Endodermal cell (in vitro differentiated cells): Measurements from ENCODE around the gene COL4A1. TPM values are rescaled to one million over a fixed set of nuclear protein-coding genes. Genes with fewer than 3 reads are reported as not detected.

Experiments
- DNase-seq: peaks from one replicate; pipeline ENCODE4 v3.0.0-alpha.2; 2017
- H3K27ac ChIP-seq: 2 replicates; pipeline ENCODE4 v1.5.1; 2013; ENCODE audit warnings: mild to moderate bottlenecking, low read depth, low read length, moderate library complexity
- H3K27me3 ChIP-seq: 2 replicates; pipeline ENCODE4 v1.6.1; 2013; ENCODE audit warnings: mild to moderate bottlenecking, low read length, moderate library complexity; ENCODE audit not compliant: insufficient read depth, control insufficient read depth, poor library complexity, severe bottlenecking
- H3K36me3 ChIP-seq: 2 replicates; pipeline ENCODE4 v1.7.0; 2013; ENCODE audit warnings: mild to moderate bottlenecking, low read length, moderate library complexity; ENCODE audit not compliant: control insufficient read depth, insufficient read depth
- H3K4me1 ChIP-seq: one replicate; pipeline ENCODE4 v1.7.0; 2013; ENCODE audit warnings: low read length; ENCODE audit not compliant: control insufficient read depth, insufficient read depth
- H3K4me3 ChIP-seq: 2 replicates; pipeline ENCODE4 v1.5.1; 2013; ENCODE audit warnings: mild to moderate bottlenecking, low read length, moderate library complexity
- H3K9ac ChIP-seq: 2 replicates; pipeline ENCODE4 v1.6.1; 2013; ENCODE audit warnings: mild to moderate bottlenecking, low read length, moderate library complexity; ENCODE audit not compliant: poor library complexity, severe bottlenecking; ENCODE audit errors: extremely low read depth
- H3K9me3 ChIP-seq: 2 replicates; pipeline ENCODE4 v1.6.1; 2013; ENCODE audit warnings: mild to moderate bottlenecking, low read length, moderate library complexity; ENCODE audit not compliant: control insufficient read depth
- H3K27ac Mint-ChIP-seq: 2 replicates; pipeline ENCODE4 v1.8.0; 2020; ENCODE audit warnings: mixed read lengths
- H3K27me3 Mint-ChIP-seq: 2 replicates; pipeline ENCODE4 v1.8.0; 2021; ENCODE audit warnings: mild to moderate bottlenecking, mixed read lengths; ENCODE audit not compliant: insufficient read depth
- H3K36me3 Mint-ChIP-seq: 2 replicates; pipeline ENCODE4 v1.8.0; 2020; ENCODE audit warnings: low read depth, mixed read lengths
- H3K4me1 Mint-ChIP-seq: 2 replicates; pipeline ENCODE4 v1.8.0; 2020; ENCODE audit warnings: mixed read lengths
- H3K4me3 Mint-ChIP-seq: 2 replicates; pipeline ENCODE4 v1.8.0; 2020; ENCODE audit warnings: mild to moderate bottlenecking, moderate library complexity, mixed read lengths
- H3K9me3 Mint-ChIP-seq: 2 replicates; pipeline ENCODE4 v1.8.0; 2020; ENCODE audit warnings: mild to moderate bottlenecking, mixed read lengths
- WGBS, 2 experiments: methylation state at CpG; one replicate each; pipeline versions ENCODE4 v1.1.5 to v1.1.7; 2013; ENCODE audit warnings: missing lambda C conversion rate in 2 of 2, mixed read lengths in 1 of 2; ENCODE audit not compliant: insufficient coverage in 1 of 2, insufficient read length in 1 of 2; 5-methylcytosine and 5-hydroxymethylcytosine counted together
- total RNA-seq, 2 donors: library from RNA; stranded (reverse); fragmentation: NEBNext Ultra II Directional in 1 of 2; extraction: Animal tissue kit (Norgen Biotek cat#: 25700) in 1 of 2; gene quantifications; 2 replicates in 1 of 2; 3 replicates in 1 of 2; pipeline ENCODE4 v1.2.1, GENCODE V29; 2021
- TF ChIP-seq, protein P1 (sequence below): fragments of 200-600 bp; sonication (generic); conservative IDR thresholded peaks from 2 replicates; pipeline ENCODE4 v1.5.0; 2021; ENCODE audit warnings: antibody characterized with exemption, mild to moderate bottlenecking

The COL4A1 gene
- total RNA-seq, 2 donors from 2014 or later: 702 to 764 TPM

DNA sequence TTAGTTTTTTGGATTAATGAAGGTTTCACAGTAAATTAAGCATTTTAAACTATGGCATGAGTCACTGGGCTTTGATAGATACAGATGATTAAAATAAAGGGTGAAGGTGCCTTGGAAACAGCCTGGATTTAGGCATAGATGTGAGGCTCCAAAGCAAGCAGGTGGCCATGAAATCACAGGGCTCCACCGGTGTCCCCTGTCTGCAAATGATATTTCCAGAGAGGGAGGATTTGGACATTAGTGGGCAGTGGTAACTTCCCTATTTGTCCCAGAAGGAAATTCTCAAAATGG is 127.2 kb downstream of the COL4A1 start:
- Mint-ChIP-seq H3K9me3 (no peaks in the 10 kb centered on the region), H3K27ac (peak overlapping the region; percentile 65), H3K36me3 (peaks cover 95% of the 10 kb centered on the region), H3K4me3 (no peak overlapping the region), H3K27me3 (no peaks in the 10 kb centered on the region), H3K4me1 (peaks cover 27% of the 10 kb centered on the region)
- 100% methylated on average over 1 of the region's 1 CpG for WGBS, 2 experiments
- H3K9me3 ChIP-seq: no peaks in the 10 kb centered on the region
- H3K4me3 ChIP-seq: no peak overlapping the region
- H3K9ac ChIP-seq: no peak overlapping the region
- H3K36me3 ChIP-seq: peaks cover 100% of the 10 kb centered on the region
- no peak for DNase-seq
- H3K27ac ChIP-seq: no peak overlapping the region
- H3K4me1 ChIP-seq: peaks cover 18% of the 10 kb centered on the region
- H3K27me3 ChIP-seq: no peaks in the 10 kb centered on the region
- TF ChIP-seq, protein P1, sequence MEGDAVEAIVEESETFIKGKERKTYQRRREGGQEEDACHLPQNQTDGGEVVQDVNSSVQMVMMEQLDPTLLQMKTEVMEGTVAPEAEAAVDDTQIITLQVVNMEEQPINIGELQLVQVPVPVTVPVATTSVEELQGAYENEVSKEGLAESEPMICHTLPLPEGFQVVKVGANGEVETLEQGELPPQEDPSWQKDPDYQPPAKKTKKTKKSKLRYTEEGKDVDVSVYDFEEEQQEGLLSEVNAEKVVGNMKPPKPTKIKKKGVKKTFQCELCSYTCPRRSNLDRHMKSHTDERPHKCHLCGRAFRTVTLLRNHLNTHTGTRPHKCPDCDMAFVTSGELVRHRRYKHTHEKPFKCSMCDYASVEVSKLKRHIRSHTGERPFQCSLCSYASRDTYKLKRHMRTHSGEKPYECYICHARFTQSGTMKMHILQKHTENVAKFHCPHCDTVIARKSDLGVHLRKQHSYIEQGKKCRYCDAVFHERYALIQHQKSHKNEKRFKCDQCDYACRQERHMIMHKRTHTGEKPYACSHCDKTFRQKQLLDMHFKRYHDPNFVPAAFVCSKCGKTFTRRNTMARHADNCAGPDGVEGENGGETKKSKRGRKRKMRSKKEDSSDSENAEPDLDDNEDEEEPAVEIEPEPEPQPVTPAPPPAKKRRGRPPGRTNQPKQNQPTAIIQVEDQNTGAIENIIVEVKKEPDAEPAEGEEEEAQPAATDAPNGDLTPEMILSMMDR: no peak

DNA sequence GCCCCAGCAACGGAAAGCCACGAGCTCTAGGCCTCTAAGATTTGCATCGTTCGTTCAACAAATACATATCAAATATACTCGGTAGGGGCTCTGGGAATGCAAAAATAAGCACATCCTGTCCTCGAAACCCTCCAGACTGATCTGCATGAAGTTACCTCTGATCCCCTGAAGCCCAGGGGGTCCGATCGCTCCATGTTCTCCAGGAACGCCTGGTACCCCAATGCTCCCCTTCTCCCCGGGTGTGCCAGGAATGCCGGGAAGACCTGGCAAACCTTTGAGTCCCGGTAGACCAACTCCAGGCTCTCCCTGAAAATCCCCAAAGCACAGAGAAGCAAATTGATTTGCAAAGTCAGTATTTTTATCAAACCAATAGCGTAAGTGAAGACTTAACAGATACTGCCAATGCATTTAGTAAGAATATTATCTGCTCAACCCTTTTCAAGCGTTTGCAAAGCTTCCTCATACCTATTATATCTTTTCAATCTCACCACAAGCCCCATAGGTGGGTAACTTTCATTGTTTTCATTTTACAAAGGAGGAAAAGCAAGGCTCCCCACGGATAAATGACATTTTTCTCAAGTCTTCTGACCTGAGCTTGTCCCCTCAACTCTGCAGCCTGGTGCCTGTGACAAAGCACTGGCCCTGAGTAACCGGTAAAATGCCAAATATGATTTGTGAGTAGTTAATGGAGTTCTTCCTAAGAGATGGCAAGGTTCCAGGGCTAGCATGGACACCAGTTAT is 127.7 kb downstream of the COL4A1 start:
- no peak overlapping the region for H3K27ac ChIP-seq
- no peaks in the 10 kb centered on the region for H3K27me3 ChIP-seq
- TF ChIP-seq, protein P1: no peak
- peaks cover 97% of the 10 kb centered on the region for H3K36me3 Mint-ChIP-seq
- peaks cover 100% of the 10 kb centered on the region for H3K36me3 ChIP-seq
- peaks cover 26% of the 10 kb centered on the region for H3K4me1 Mint-ChIP-seq
- no peak overlapping the region for H3K9ac ChIP-seq
- peaks cover 20% of the 10 kb centered on the region for H3K4me1 ChIP-seq
- no peaks in the 10 kb centered on the region for H3K9me3 Mint-ChIP-seq
- no peak overlapping the region for H3K4me3 Mint-ChIP-seq
- DNase-seq: no peak
- H3K4me3 ChIP-seq: no peak overlapping the region
- 86 to 92% methylated on average over 7 to 16 of the region's 16 CpGs for WGBS, 2 experiments
- H3K9me3 ChIP-seq: no peaks in the 10 kb centered on the region
- H3K27me3 Mint-ChIP-seq: no peaks in the 10 kb centered on the region
- peak overlapping the region; percentile 65 for H3K27ac Mint-ChIP-seq

GRCh38 chr13:110177790-110178189 is 129.2 kb downstream of the COL4A1 start:
- TF ChIP-seq, protein P1: no peak
- H3K4me1 Mint-ChIP-seq: peaks cover 35% of the 10 kb centered on the region
- no peak overlapping the region for H3K4me3 Mint-ChIP-seq
- H3K27ac ChIP-seq: no peak overlapping the region
- WGBS, 2 experiments: 93 to 96% methylated on average over 7 to 8 of the region's 8 CpGs
- H3K9ac ChIP-seq: no peak overlapping the region
- peaks cover 97% of the 10 kb centered on the region for H3K36me3 Mint-ChIP-seq
- H3K27ac Mint-ChIP-seq: no peak overlapping the region
- H3K4me3 ChIP-seq: no peak overlapping the region
- H3K36me3 ChIP-seq: peaks cover 100% of the 10 kb centered on the region
- no peak for DNase-seq
- H3K27me3 ChIP-seq: no peaks in the 10 kb centered on the region
- H3K9me3 ChIP-seq: no peaks in the 10 kb centered on the region
- H3K27me3 Mint-ChIP-seq: no peaks in the 10 kb centered on the region
- H3K4me1 ChIP-seq: peaks cover 33% of the 10 kb centered on the region
- H3K9me3 Mint-ChIP-seq: peaks cover 2% of the 10 kb centered on the region
